ENCODE measurements around the gene IL1RAPL1.

IL1RAPL1 gene

DNA sequence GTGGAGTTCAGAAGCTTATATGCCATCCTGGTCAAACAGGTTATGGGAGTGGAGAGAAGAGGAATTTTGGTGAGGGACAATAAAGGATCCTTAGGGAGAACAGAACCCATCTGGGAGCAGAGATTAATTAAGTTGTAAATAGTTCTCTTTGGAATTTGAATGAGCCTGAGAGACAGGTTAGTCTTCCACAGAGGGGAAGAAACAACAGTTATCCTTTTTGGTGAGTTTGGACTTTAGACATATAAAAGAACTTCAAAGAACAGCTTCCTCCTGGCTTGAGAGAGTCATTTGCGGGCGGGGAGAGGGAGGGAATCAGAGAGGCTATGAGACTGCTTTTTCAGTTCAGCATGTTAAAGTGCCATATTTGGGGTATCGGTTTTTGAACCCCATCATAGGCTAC lies 834.8 kb downstream of the IL1RAPL1 start:
- in situ Hi-C loops (cut with HindIII; ENCODE audit: low sequenced_read_pairs) = no loop called here
- TF ChIP-seq, protein P1, sequence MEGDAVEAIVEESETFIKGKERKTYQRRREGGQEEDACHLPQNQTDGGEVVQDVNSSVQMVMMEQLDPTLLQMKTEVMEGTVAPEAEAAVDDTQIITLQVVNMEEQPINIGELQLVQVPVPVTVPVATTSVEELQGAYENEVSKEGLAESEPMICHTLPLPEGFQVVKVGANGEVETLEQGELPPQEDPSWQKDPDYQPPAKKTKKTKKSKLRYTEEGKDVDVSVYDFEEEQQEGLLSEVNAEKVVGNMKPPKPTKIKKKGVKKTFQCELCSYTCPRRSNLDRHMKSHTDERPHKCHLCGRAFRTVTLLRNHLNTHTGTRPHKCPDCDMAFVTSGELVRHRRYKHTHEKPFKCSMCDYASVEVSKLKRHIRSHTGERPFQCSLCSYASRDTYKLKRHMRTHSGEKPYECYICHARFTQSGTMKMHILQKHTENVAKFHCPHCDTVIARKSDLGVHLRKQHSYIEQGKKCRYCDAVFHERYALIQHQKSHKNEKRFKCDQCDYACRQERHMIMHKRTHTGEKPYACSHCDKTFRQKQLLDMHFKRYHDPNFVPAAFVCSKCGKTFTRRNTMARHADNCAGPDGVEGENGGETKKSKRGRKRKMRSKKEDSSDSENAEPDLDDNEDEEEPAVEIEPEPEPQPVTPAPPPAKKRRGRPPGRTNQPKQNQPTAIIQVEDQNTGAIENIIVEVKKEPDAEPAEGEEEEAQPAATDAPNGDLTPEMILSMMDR (IDR thresholded peaks at IDR 0.05; ENCODE audit: low read depth, low read length) = no peak
- no peak for DNase-seq (ENCODE audit: low read depth, low spot score)
- H3K4me3 ChIP-seq (ENCODE audit: low read depth, low read length) = no peak overlapping the region

DNA sequence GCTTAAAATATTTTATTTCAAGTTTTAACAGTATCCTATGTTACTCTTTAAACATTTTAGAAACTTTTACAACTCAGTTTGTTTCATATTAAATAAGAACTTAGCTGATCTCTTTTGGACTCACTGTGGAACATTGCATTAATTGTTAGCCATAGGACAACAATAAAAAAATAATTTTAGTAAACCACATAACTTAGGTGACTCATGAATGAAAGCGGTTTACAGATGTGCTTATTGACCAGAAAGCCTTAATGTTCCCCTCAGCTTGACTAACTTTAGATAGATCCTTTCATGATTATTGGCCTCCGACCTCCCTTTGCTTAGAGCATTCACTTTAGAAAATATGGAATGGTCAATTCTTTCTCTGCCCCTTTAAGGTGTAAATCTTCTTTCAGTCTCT lies 844.6 kb downstream of the IL1RAPL1 start:
- in situ Hi-C loops (cut with HindIII; ENCODE audit: low sequenced_read_pairs) = no loop called here
- peak; percentile 10 for DNase-seq (ENCODE audit: low read depth, low spot score)
- no peak overlapping the region for H3K4me3 ChIP-seq (ENCODE audit: low read depth, low read length)
- TF ChIP-seq, protein P1 (IDR thresholded peaks at IDR 0.05; ENCODE audit: low read depth, low read length) = no peak

DNA sequence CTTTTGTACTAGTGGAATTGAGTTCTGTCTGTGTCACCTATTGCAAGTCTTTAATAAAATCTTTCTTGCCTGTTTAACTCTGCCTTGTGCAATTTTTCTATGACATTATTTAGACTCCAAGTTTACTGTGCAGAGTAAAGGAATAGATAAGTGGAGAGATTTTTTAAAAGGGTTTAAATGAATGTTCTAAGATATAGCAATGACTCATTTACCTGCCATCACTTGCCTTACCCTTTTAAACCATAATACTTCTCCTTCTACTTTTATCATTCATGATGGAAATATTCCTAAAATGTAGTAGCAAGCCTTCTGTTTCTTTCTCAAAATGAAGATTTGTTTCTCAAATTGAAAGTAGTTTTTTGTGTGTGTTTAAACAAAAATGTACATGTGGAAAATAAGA lies 845.3 kb downstream of the IL1RAPL1 start:
- DNase-seq (ENCODE audit: low read depth, low spot score) = no peak
- no peak overlapping the region for H3K4me3 ChIP-seq (ENCODE audit: low read depth, low read length)
- TF ChIP-seq, protein P1 (IDR thresholded peaks at IDR 0.05; ENCODE audit: low read depth, low read length) = no peak
- in situ Hi-C loops (cut with HindIII; ENCODE audit: low sequenced_read_pairs) = no loop called here

DNA sequence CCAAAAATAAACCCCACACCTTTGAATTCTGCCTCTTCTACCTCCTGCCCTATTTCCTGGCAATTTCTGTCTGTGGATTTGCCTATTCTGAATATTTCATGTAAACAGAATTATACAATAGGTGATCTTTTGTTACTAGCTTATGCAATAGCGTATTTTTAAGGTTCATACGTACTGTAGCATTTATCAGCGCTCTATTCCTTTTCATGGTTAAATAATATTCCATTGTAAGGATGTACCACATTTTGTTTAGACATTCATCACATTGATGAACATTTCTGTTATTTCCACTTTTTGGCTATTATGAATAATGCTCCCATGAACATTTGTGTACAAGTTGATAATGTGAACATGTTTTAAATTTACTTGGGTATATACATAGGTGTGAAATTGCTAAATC lies 847.7 kb downstream of the IL1RAPL1 start:
- TF ChIP-seq, protein P1 (IDR thresholded peaks at IDR 0.05; ENCODE audit: low read depth, low read length) = no peak
- no peak for DNase-seq (ENCODE audit: low read depth, low spot score)
- in situ Hi-C loops (cut with HindIII; ENCODE audit: low sequenced_read_pairs) = no loop called here
- no peak overlapping the region for H3K4me3 ChIP-seq (ENCODE audit: low read depth, low read length)

DNA sequence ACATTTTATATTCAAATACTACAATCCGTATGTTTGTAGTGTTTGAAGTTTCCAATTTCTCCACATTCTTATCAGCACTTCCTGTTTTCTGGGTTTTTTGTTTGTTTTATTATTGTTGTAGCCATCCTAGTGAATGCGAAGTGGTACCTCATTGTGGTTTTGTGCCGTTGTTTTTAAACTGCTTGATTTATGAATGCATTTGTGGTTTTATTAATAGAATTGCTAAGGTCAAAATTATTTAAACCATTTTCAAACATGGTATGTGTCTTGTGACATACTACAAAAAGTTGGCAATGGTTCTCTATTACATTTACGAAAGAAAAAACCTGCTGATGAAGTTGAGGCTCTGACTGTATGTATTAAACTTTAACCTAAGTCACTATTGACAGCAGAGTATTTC lies 848.1 kb downstream of the IL1RAPL1 start:
- DNase-seq (ENCODE audit: low read depth, low spot score) = no peak
- H3K4me3 ChIP-seq (ENCODE audit: low read depth, low read length) = no peak overlapping the region
- in situ Hi-C loops (cut with HindIII; ENCODE audit: low sequenced_read_pairs) = no loop called here
- TF ChIP-seq, protein P1 (IDR thresholded peaks at IDR 0.05; ENCODE audit: low read depth, low read length) = no peak

DNA sequence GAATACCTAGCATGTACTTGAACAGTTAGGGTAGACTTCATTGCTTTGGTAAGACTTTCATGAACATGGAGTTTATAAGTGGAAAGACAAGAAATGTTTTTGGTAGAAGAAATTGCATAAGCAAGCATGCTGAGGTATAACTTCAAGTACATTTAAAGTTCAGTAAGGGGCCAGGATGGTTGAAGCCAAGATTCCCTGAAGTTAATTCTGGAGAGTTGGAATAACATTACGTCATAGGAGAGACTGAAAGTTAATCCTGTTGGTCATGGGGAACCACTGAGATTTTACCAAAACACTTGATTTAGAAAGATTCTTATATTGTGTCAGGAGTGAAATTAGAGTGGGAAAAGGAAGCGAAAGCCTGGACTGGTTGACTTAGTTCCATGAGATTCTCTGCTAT lies 860.6 kb downstream of the IL1RAPL1 start:
- TF ChIP-seq, protein P1 (IDR thresholded peaks at IDR 0.05; ENCODE audit: low read depth, low read length) = no peak
- no peak overlapping the region for H3K4me3 ChIP-seq (ENCODE audit: low read depth, low read length)
- peak; percentile 5 for DNase-seq (ENCODE audit: low read depth, low spot score)
- in situ Hi-C loops (cut with HindIII; ENCODE audit: low sequenced_read_pairs) = no loop called here

DNA sequence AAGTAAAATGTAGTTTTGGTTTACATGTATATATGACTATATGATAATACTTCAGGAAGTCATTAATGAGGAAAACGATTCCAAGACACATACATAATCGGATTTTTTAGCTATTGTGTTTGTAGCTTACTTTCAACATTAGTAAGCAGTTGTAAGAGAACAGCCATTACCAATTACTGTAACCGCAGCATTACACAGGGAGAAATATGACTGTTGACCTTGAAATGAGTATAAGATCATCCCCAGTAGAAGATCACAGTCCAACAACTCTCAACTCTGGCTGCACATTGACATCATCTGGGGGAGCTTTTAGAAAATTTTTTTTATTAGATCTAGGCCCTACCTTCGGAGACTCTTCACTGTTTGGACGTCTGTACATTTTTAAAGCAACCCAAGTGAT lies 866.1 kb downstream of the IL1RAPL1 start:
- TF ChIP-seq, protein P1 (IDR thresholded peaks at IDR 0.05; ENCODE audit: low read depth, low read length) = no peak
- in situ Hi-C loops (cut with HindIII; ENCODE audit: low sequenced_read_pairs) = no loop called here
- H3K4me3 ChIP-seq (ENCODE audit: low read depth, low read length) = no peak overlapping the region
- no peak for DNase-seq (ENCODE audit: low read depth, low spot score)
